HCT116 (cell line): ENCODE measurements around the gene RIPK4.

Source experiments
- CBX3 ChIP-seq: IDR thresholded peaks from 2 replicates; pipeline ENCODE4 v1.6.1; 2012; ENCODE audit warnings: low read depth
- EGR1 ChIP-seq: IDR thresholded peaks from 2 replicates; pipeline ENCODE4 v1.6.1; 2012; ENCODE audit warnings: low read depth
- EZH2 ChIP-seq: fragments of 200-600 bp; sonication (generic); IDR thresholded peaks from 2 replicates; pipeline ENCODE4 v1.6.1; 2017; ENCODE audit warnings: antibody characterized with exemption, mixed run types
- MAX ChIP-seq: IDR thresholded peaks from 2 replicates; pipeline ENCODE4 v1.6.1; 2012
- POLR2A ChIP-seq: IDR thresholded peaks from 2 replicates; pipeline ENCODE4 v1.7.0; 2011; ENCODE audit warnings: borderline replicate concordance; ENCODE audit not compliant: insufficient read depth, insufficient read length; ENCODE audit errors: extremely low read depth
- POLR2AphosphoS5 ChIP-seq: IDR thresholded peaks from 2 replicates; pipeline ENCODE4 v1.6.1; 2011; ENCODE audit warnings: mild to moderate bottlenecking, low read depth, low read length, moderate library complexity
- RAD21 ChIP-seq: IDR thresholded peaks from 2 replicates; pipeline ENCODE4 v1.6.1; 2012; ENCODE audit warnings: low read depth, mild to moderate bottlenecking
- REST ChIP-seq: IDR thresholded peaks from 2 replicates; pipeline ENCODE4 v1.6.1; 2012; ENCODE audit warnings: low read depth
- SP1 ChIP-seq: IDR thresholded peaks from 2 replicates; pipeline ENCODE4 v1.6.1; 2012; ENCODE audit warnings: low read depth
- SRF ChIP-seq: IDR thresholded peaks from 2 replicates; pipeline ENCODE4 v1.6.1; 2012; ENCODE audit warnings: low read depth
- ZBTB33 ChIP-seq: IDR thresholded peaks from 2 replicates; pipeline ENCODE4 v1.6.1; 2011; ENCODE audit warnings: mild to moderate bottlenecking, low read length, moderate library complexity; ENCODE audit not compliant: insufficient replicate concordance; ENCODE audit errors: extremely low read depth
- ZFX ChIP-seq: fragments of 450-650 bp; IDR thresholded peaks from 2 replicates; pipeline ENCODE4 v1.6.1; 2017
- ZNF274 ChIP-seq: fragments of 200-500 bp; sonication (Bioruptor generic); IDR thresholded peaks from 2 replicates; pipeline ENCODE4 v1.6.1; 2014; ENCODE audit warnings: mild to moderate bottlenecking, low read depth, low read length, inconsistent platforms
- TF ChIP-seq, protein P1 (sequence below), 3 experiments: fragments of 200-600 bp in 1 of 3; sonication (generic) in 1 of 3; IDR thresholded peaks in 2 of 3; conservative IDR thresholded peaks in 1 of 3; 2 replicates each; pipeline ENCODE4 v1.5.1; 2012 to 2017; ENCODE audit warnings: low read depth in 2 of 3, low read length in 2 of 3, antibody characterized with exemption in 1 of 3, borderline replicate concordance in 1 of 3, control low read depth in 1 of 3, mild to moderate bottlenecking in 1 of 3, mixed read lengths in 1 of 3, mixed run types in 1 of 3, moderate library complexity in 1 of 3; ENCODE audit not compliant: insufficient read depth in 1 of 3

- TF ChIP-seq, protein P1, sequence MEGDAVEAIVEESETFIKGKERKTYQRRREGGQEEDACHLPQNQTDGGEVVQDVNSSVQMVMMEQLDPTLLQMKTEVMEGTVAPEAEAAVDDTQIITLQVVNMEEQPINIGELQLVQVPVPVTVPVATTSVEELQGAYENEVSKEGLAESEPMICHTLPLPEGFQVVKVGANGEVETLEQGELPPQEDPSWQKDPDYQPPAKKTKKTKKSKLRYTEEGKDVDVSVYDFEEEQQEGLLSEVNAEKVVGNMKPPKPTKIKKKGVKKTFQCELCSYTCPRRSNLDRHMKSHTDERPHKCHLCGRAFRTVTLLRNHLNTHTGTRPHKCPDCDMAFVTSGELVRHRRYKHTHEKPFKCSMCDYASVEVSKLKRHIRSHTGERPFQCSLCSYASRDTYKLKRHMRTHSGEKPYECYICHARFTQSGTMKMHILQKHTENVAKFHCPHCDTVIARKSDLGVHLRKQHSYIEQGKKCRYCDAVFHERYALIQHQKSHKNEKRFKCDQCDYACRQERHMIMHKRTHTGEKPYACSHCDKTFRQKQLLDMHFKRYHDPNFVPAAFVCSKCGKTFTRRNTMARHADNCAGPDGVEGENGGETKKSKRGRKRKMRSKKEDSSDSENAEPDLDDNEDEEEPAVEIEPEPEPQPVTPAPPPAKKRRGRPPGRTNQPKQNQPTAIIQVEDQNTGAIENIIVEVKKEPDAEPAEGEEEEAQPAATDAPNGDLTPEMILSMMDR (IDR thresholded peaks at IDR 0.05 in 2 of 3, conservative IDR thresholded peaks at IDR 0.05 in 1 of 3; ENCODE audit: borderline replicate concordance in 1 of 3, insufficient read depth in 1 of 3, low read depth in 2 of 3, low read length in 2 of 3): no peak
- TF ChIP-seq CBX3 (no peak), POLR2A (no peak), RAD21 (no peak), ZBTB33 (no peak), ZNF274 (no peak), EGR1 (no peak), EZH2 (no peak), POLR2AphosphoS5 (no peak), ZFX (no peak), REST (no peak), SP1 (no peak), SRF (no peak), MAX (no peak)
Observed at GRCh38 chr21:41712201-41712600, 54.7 kb downstream of the RIPK4 start.
